Epithelial cell of prostate (primary cell): Measurements from ENCODE around the gene NMBR.
"Not testable (repeated sequence)": the region's sequence is repeated elsewhere in the genome, so short reads cannot be mapped to it uniquely, and the experiment has no call there.

Source experiments
- DNase-seq: peaks from one replicate; pipeline ENCODE4 v3.0.0-alpha.2; 2011; ENCODE audit warnings: low read depth, low spot score
- H3K27ac ChIP-seq: fragments of 450-650 bp; 2 replicates; pipeline ENCODE4 v1.5.1; 2017; ENCODE audit warnings: mild to moderate bottlenecking

Gene NMBR

DNA sequence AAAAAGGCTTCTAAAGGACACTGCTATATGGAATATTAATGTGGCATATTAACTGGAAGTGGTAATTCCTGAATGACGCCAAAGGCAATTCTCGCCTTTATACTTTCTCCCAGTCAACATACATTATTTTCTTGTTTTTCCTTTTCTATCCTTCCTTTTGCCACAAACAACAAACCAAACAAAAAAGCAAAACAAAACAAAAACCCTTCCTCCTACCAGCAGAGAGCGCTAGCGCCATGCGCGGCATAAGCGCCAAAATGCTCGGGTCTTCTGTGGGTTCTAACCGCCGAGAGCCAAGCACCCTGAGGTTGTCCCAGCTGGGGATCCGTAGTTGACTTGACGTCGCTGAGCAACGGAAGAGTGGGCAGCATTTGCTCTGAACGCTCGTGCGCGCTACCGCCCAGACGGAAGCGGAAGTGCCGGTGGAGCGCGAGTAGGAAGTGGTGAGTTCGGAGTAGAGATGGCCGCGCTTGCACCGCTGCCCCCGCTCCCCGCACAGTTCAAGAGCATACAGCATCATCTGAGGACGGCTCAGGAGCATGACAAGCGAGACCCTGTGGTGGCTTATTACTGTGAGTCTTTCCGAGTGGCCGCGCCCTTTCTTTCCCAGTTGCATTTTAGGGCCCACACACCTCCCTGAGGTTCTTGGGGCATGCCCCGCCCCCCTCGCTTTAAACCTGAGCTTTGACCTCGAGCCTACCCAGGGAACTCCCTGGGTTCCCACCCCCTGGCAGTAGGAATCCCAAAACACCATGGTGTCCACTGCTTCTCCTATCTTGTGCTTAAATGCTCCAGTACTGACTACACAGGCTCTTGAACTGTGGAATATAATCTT lies at the start of gene NMBR, which contains the start of gene VTA1:
Gene NMBR, minus strand, starts transcription at position 295 of the 835 bp plus-strand sequence. CDS start 58,464 bp downstream, outside the sequence.
Gene VTA1, plus strand, starts transcription at position 436 of the 835 bp plus-strand sequence. Its CDS starts 25 bp downstream, at position 461.
- DNase-seq: peak; percentile 98
- peak within 1 kb of the TSS; percentile 28 for H3K27ac ChIP-seq

DNA sequence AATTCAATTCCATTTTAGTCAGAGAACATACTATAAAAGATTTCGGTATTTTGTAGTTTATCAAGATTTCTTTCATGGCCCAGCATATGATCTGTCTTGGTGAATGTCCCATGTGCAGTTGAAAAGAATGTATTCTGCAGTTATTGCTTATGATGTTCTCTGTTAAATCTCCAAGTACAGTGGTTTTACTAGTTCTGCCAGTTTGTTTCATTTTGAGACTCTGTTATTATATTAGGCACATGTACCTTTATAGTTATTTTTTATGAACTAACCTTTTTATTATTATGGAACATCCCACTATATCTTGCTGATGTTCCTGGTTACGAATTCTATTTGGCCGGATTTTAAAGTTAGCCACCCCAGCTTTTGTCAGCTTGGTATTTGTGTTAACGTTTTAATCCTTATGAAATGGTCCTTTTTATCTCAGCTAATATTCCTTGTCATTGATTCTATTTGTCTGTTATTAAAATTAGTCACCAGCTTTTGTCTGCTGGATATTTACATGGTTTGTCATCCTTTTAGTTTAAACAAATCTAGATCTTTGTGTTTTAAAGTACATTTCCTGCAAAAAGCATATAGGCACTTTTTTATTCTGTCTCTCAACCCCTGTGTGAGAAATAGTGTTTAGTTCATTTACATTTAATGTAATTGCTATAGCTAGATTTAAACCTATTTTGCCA lies 49.1 kb upstream of the NMBR start:
- H3K27ac ChIP-seq: no peak overlapping the region
- no peak for DNase-seq

DNA sequence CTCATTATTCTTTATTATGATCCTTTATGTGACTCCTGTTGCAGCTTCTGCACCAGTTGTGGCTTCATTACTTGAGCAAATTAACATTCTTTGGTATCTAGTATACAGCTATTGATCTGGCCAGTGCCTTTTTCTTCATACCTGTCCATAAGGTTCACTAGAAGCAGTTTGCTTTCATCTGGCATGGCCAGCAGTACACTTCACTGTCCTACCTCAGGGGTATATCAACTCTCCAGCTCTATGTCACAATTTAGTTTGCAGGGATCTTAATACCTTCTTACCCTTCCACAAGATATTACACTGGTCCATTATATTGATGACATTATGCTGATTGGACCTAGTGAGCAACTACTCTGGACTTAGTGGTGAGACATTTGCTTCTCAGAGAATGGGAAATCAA lies 46.7 kb upstream of the NMBR start:
- DNase-seq: no peak
- H3K27ac ChIP-seq: no peak overlapping the region

DNA sequence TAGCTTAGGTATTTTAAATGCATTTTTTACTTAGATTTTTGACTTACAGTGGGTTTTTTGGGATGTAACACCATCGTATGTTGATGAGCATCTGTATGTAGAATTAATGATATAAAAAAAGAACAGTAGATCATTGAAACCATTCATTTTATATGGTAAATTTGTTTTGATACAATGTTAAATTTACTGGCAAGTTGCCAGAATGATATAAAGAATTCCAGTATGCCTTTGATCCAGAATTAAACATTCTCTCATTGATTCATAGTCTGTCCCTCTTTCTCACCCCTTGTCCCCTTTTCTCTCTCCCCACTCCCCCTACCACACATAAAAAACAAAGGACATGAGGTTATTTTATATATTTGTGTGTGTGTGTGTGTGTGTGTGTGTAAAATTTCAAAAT lies 45.4 kb upstream of the NMBR start:
- DNase-seq: no peak
- no peak overlapping the region for H3K27ac ChIP-seq

DNA sequence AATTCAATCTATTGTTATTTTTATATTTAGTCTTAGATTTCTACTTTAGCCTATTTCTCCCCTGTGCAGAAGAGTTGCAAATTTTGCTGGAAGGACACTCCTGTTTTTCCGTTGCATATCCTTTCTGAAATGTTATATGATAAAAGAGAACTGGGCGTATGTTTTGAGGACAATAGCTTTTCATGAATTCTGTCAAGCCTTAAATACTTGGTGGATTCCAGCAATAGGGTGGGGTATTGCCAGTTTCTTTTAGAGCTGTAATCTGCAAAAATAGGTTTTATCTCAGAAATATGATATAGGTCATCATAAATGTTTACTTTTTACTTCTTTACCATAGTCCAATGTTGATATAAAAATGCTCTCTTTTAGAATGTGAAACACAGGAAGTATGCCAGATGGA lies 42.1 kb upstream of the NMBR start:
- no peak for DNase-seq
- no peak overlapping the region for H3K27ac ChIP-seq

DNA sequence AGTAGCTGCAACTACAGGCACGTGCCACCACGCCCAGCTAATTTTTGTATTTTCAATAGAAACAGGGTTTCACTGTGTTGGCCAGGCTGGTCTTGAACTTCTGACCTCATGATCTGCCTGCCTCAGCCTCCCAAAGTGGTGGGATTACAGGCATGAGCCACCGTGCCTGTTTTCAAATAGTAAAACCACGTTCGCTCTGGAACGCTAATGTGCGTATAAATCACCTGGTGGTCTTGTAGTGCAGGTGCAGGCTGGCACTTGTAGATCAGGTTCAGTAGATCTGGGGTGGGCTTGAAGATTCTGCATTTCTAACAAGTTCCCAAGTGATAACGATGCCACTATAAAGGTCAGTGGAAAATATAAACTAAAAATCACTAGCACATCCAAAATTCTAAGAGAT lies 41.4 kb upstream of the NMBR start:
- DNase-seq: not testable (repeated sequence)

DNA sequence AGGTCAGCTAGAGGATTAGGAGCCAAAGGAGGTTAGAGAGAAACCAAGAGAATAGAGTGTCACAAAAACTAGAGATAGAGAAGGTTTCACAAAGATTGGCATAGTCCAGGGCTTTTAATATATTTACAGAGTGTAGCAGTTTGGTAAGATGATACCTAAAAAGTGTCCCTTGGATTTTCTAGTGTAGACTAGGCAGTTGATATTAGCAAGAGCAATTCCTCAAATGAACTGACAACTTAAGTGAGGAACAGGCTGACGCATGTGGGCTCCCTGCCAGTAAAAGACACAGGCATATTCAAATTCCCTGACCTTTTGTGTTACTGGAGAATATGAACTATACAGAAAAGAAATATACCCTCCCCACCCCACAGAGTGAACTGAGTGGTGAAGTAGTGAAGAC lies 40.3 kb upstream of the NMBR start:
- DNase-seq: no peak
- no peak overlapping the region for H3K27ac ChIP-seq

More for the DNA sequence above, 41.4 kb upstream of the NMBR start:
- not testable (repeated sequence) for H3K27ac ChIP-seq

DNA sequence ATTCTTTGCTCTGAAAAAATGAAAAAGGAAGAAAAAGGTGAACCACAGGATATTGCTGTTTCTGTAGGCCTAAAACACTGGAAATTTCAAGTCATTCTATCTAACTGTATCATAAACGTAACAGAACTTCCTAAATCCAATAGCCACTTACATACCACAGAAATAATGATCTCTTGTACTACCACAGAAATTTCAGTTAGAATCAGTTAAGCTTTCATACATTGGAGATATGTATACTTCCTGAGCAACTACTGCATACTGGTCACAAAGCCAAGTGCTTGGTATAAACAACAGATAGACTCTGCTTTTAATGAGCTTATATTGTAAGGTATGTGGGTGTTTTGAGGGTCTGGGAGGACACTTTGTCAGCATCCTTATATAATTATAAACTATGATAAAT lies 38.7 kb upstream of the NMBR start:
- DNase-seq: no peak
- no peak overlapping the region for H3K27ac ChIP-seq

DNA sequence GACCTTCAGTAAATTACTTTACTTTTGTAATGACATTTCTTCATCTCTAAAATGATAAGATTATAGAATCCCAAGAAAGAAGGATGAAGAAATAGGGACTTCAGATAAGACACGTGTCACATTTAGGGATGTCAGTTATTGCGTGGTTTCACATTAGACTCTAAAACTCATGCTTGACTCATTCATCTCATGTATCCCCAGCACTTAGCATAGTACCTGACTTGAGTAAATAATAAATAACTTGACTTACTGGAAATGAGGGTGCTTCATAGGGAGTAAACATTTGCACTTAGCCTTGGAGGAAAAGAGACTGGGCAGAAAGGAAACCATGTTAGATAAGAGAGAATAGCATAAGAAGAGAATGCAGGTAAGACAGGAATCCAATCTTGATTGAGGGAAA lies 37.4 kb upstream of the NMBR start:
- no peak overlapping the region for H3K27ac ChIP-seq
- DNase-seq: no peak

DNA sequence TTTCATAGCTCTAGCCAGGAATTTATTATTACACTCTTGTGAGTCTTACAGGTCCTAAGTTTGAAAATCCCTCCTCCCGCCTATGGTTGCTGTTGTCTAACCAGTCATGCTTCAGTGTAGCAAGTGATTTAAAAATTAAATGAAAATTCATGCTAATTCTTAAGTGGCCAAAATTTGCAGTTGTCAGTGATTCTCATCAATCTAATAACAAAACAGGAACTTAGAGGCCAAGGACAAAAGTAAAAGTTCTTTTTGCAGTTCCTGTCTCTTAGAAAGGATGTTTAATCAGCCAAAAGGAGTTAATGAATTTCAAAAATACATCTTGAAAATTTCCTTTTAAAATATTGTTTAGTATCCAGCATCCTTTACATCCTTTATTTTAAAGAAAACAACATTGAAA lies 36.4 kb upstream of the NMBR start:
- no peak overlapping the region for H3K27ac ChIP-seq
- DNase-seq: no peak

DNA sequence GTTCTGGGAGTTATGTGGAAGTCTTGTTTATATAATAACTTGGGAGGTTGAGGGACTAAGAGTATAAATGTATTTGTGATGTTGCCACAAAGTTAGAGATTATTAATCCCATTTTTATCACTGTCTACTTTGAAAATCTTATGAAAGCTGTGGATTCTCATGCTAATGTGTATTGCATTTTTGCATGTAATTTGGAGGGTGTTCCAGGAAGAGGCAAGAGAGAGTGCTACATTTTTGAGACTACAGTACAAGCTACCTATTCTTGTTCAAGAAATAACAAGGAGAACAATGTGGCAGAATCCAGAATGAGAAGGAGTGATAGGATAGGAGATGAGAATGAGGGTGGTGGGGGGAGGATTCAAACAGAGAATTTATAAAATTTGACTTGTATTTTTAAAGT lies 35.1 kb upstream of the NMBR start:
- no peak for DNase-seq
- no peak overlapping the region for H3K27ac ChIP-seq

DNA sequence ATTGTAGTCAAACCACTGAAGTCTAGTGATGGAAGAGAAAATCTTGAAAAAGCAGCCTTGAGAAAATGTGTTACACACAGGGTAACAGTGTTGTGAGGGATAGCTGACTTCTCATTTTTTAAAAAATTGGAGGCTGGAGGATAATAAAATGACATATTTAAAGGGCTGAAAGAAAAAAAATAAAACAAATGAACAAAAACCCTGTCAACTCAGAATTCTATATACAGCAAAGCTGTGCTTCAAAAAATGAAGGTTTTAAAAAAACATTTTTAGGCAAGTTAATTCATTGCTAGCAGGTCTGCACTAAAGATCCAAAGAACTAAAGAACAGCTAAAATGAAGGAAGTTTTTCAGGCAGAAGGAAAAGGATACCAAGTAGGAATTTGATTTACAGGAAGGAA lies 31.2 kb upstream of the NMBR start:
- no peak overlapping the region for H3K27ac ChIP-seq
- DNase-seq: no peak

DNA sequence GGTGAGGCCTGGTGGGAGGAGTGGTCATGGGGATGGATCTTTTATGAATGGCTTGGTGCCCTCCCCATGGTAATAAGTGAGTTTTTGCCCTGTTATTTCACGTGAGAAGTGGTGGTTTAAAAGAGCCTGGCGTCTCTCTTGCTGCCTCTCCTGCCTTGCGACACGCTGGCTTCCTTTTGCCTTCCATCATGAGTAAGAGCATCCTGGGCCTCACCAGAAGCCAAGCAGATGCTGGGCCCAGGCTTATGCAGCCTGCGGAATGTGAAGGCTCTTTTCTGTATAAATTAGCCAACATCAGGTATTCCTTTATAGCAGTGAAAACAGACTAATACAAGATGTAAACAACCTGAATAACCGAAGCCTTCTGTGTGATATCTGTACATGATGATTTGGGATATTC lies 27.8 kb upstream of the NMBR start:
- DNase-seq: no peak
- no peak overlapping the region for H3K27ac ChIP-seq

DNA sequence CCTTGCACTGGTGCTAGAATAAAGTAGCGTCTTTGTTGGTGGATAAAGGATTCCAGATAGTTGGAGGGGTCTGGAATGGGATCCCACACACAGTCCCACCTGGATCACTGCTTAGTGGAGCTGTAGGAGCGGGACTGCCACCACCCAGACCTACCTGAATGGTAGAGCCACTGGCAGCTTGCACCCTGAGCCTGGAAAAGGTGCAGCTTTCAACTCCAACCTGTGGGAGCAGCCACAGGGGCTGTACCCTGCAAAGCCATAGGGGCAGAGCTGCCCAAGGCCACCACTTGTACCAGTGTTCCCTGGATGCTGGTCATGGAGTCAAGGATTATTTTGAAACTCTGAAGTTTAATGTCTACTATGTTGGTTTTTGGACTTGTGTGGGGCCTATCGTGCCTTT lies 27.1 kb upstream of the NMBR start:
- H3K27ac ChIP-seq: no peak overlapping the region
- no peak for DNase-seq

DNA sequence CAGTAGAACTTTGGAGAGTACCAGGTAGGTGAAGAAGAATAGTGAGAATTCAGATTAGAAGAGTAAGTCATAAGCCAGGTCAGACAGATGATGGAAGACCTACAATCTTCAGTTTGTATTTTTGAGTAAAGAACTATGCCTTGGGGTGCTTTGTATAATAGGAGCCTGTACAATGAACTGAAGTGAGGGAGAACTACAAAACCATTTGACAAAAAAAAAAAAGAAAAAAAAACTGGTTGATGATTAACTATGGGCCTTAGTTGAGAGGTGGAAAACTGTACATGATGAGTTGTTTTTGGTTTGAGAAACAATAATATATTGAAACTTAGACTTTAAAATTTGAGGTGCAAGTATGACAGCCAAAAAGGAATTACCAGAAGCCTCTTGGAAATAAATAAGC lies 25.8 kb upstream of the NMBR start:
- no peak for DNase-seq

DNA sequence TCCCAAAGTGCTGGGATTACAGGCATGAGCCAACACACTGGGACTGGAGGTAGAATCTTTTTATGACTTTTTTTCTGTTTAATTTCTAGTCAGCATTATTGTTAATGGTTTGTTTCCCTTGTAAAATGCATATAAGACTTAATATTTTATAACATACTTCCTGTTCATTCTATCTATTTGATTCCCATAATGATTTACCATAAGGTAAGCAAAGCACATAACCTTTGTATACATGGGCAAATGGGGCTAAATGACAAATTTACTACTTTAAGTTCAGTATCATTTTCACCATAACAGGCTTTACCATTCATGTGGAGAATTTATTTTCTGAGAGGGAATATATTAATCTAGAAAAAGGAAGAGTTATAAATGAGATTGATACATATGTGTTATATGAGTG lies 24.4 kb upstream of the NMBR start:
- DNase-seq: no peak
- H3K27ac ChIP-seq: no peak overlapping the region

More for the DNA sequence above, 25.8 kb upstream of the NMBR start:
- H3K27ac ChIP-seq: no peak overlapping the region

DNA sequence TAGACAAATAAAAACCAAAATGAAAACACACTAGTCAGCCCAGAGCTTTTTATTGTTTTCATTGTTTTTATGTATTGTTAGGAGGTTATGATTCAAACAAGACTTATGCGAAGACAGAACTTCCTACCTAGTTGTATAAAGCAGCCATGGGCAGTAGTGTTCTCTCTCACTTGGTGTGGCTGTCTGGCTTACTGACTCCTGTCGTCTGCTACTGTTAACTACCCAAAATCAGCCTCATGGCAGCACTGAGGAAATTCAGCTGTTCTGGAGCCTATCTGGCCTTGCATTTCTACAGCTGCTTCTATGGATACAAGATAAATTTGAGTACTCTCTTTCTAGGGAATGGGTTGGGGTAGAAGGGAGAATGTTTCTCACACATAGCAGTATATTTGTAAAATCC lies 20.6 kb upstream of the NMBR start:
- no peak overlapping the region for H3K27ac ChIP-seq
- no peak for DNase-seq

DNA sequence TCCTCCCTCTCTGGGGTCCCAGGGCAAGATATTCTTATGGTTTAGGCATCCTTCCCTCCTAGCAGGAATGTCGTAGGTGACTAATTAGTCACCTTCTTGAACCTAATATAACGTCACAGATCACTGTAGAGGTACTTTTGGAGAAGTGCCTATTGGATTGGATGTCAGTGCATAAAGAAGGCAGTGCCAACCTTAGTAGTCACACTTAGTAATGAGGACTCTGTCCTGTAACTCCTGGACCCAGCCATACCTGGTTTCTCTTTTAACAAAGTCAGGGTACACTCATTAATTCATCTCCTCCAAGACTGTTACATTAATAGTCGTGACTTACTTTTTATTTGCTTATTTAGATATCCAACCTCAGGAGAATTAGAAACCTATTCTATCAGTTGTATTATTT lies 20.1 kb upstream of the NMBR start:
- DNase-seq: no peak
- no peak overlapping the region for H3K27ac ChIP-seq

DNA sequence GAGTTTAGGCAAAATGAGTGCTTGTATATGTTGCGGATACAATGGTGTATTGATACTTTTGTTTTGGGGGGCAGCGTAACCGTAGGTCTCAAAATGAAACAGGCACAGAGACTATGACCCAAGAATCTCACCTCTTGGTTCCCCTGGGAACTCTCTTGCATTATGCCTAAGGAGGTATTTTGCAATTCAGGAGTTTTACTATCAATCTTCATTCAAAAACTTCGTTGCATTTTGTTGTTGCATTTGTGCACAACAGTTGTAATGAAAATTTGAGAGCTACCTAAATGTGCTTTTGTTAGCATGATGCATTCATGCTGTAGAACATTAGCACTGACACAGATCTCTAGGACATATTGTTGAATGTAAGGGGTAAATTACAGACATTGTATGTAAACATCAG lies 18.3 kb upstream of the NMBR start:
- H3K27ac ChIP-seq: no peak overlapping the region
- DNase-seq: no peak

DNA sequence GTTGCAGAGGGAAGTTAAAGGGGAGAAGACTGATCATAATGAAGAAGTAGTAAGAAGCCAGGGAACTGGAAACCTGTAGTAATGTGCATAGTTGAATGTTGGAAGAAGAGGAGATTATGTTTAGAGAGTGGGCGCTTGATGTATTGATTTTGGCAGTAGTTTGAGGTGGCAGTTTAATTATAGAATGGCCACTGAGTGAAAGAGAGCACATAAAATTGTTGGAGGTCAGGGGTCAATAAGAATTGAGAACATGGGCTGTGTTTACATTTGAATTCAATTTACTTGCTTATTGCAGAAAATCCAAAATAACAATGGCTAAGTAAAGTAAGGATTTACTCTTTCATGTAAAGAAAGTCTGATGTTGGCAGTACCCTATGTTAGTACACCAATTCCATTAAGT lies 15.9 kb upstream of the NMBR start:
- DNase-seq: no peak
- no peak overlapping the region for H3K27ac ChIP-seq

DNA sequence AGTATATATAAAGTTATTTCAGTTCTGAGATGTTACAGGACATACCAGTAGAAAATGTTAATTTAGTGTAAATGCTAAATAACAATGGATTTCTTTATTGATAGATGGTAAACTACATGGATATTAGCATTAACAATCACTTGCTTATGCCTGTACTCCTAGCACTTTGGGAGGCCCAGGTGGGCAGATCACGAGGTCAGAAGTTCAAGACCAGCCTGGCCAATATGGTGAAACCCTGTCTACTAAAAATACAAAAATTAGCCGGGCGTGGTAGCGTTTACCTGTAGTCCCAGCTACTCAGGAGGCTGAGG lies 9.8 kb upstream of the NMBR start:
- not testable (repeated sequence) for DNase-seq, H3K27ac ChIP-seq
